ENCODE measurements around the gene TCF7L2. TPM values are rescaled to one million over a fixed set of nuclear protein-coding genes. Genes with fewer than 3 reads are reported as not detected.

The TCF7L2 gene
- polyA plus RNA-seq, 1 experiment: 6.3 TPM

DNA sequence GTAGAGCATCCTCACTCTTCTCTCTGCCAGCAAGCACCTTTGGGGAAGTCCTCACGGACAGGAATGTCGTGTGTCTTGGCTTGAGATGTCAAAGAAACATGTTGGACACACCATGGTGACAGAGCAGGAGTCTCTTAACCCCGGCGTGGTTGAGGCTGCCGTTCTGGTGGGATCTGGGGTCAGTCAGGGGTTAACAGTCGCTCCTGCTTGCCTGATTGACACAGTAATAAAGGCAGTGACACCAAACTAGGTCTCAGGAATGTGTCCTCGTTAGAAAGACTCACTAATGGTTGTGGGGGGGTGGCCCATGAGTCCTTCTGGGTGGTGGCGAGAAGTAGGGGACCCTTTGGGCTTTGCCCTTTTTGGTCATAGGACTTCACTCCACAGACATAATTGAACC lies 69.0 kb downstream of the TCF7L2 start:
- DNase-seq (ENCODE audit: low read depth, low spot score): no peak
- CTCF ChIA-PET: no interaction called here
- H3K4me3 ChIP-seq (ENCODE audit: low read depth, low read length): no peak overlapping the region
- no peaks in the 10 kb centered on the region for H3K9me3 ChIP-seq (ENCODE audit: control insufficient read depth, insufficient read depth, low read length)
- H3K27me3 ChIP-seq (ENCODE audit: control insufficient read depth, insufficient read depth, low read length): no peaks in the 10 kb centered on the region
- POLR2A ChIA-PET: no interaction called here
- no peak overlapping the region for H3K27ac ChIP-seq (ENCODE audit: low read depth, low read length)
- TF ChIP-seq CTCF (IDR thresholded peaks at IDR 0.05; ENCODE audit: low read depth, low read length): no peak

DNA sequence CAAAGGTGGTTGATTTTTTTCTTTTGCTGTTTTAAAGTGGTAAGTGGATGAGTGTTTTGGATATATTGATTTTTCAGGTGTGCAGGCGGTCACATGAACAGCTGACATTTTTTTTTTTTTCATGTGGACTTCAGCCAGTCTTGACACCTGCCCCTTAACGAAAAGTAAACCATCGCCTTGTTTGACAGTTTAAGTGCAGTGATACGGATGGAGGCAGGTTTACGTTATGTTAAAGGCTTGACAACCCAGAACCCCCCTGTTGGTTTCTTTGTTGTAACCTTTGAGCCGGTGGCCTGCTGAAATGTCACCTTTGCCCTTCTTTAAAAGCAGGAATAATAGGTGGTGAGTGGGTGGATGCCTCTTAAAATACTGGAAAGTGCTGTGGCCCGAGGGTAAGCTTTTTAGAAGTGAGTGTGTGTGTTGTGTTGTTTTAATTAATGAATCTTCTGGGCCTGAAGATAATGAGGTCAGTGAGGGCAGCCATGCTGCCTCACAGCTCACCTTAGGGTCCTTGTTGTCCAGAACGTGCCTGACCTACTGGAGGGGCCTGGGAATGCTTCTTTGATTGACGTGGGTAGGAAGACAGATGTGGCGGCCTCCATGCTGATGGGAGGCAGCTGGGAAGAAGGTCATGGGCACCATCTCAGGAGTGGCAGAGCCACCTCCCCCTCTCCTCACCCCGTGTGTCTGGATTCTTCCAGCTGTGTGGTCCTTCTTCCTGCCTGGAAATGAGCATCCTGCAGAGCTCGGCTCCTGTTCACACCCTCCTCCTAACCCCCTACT lies 69.8 kb downstream of the TCF7L2 start:
- DNase-seq (ENCODE audit: low read depth, low spot score): no peak
- H3K27ac ChIP-seq (ENCODE audit: low read depth, low read length): no peak overlapping the region
- no peak for TF ChIP-seq CTCF (IDR thresholded peaks at IDR 0.05; ENCODE audit: low read depth, low read length)
- no peaks in the 10 kb centered on the region for H3K9me3 ChIP-seq (ENCODE audit: control insufficient read depth, insufficient read depth, low read length)
- POLR2A ChIA-PET: no interaction called here
- no peak overlapping the region for H3K4me3 ChIP-seq (ENCODE audit: low read depth, low read length)
- CTCF ChIA-PET: interaction anchor here (0.7 kb wide), 1 partner anchor 46 kb away, joined by 3 read pairs; no protein-coding TSS in a partner anchor
- H3K27me3 ChIP-seq (ENCODE audit: control insufficient read depth, insufficient read depth, low read length): no peaks in the 10 kb centered on the region

DNA sequence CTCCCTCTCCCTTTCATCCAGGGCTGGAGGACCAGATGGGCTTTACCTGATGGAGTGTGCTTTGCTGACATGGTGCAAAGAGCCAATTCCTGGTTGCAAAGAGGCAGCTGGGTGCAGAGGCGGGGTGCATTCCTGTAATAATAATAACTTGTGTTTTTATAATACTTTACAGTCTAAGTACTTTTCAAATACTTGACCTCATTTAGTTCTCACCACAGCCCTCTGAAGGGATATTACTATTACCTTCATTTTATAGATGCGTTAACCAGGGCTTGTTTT lies 70.4 kb downstream of the TCF7L2 start:
- Histone ChIP-seq H3K9me3 (ENCODE audit: control insufficient read depth, insufficient read depth, low read length) (no peaks in the 10 kb centered on the region), H3K4me3 (ENCODE audit: low read depth, low read length) (no peak overlapping the region), H3K27ac (ENCODE audit: low read depth, low read length) (no peak overlapping the region), H3K27me3 (ENCODE audit: control insufficient read depth, insufficient read depth, low read length) (no peaks in the 10 kb centered on the region)
- no peak for DNase-seq (ENCODE audit: low read depth, low spot score)
- ChIA-PET CTCF (interaction anchor here (0.7 kb wide), 1 partner anchor 47 kb away, joined by 3 read pairs; no protein-coding TSS in a partner anchor), POLR2A (no interaction called here)
- TF ChIP-seq CTCF (IDR thresholded peaks at IDR 0.05; ENCODE audit: low read depth, low read length): no peak

DNA sequence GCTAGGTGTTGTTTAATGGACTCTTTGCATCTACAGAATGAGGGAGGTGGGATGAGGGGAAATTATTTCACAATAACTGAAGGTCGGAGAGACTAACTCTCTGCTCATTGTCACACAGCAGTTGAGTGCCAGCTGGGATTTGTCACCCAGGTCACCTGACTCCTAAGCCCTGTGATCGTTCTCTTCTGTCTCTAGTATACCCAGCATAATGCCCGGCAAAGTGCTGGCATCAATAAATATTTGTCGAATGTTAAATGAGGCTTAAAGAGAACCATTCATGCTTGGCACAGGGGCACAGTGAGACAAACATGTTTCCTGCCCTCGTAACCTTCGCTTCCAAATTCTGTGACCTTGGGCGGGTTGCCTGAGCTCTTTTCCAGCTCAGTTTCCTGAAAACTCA lies 70.8 kb downstream of the TCF7L2 start:
- H3K4me3 ChIP-seq (ENCODE audit: low read depth, low read length): no peak overlapping the region
- no peaks in the 10 kb centered on the region for H3K9me3 ChIP-seq (ENCODE audit: control insufficient read depth, insufficient read depth, low read length)
- no peaks in the 10 kb centered on the region for H3K27me3 ChIP-seq (ENCODE audit: control insufficient read depth, insufficient read depth, low read length)
- CTCF ChIA-PET: no interaction called here
- H3K27ac ChIP-seq (ENCODE audit: low read depth, low read length): no peak overlapping the region
- DNase-seq (ENCODE audit: low read depth, low spot score): no peak
- POLR2A ChIA-PET: no interaction called here
- no peak for TF ChIP-seq CTCF (IDR thresholded peaks at IDR 0.05; ENCODE audit: low read depth, low read length)

DNA sequence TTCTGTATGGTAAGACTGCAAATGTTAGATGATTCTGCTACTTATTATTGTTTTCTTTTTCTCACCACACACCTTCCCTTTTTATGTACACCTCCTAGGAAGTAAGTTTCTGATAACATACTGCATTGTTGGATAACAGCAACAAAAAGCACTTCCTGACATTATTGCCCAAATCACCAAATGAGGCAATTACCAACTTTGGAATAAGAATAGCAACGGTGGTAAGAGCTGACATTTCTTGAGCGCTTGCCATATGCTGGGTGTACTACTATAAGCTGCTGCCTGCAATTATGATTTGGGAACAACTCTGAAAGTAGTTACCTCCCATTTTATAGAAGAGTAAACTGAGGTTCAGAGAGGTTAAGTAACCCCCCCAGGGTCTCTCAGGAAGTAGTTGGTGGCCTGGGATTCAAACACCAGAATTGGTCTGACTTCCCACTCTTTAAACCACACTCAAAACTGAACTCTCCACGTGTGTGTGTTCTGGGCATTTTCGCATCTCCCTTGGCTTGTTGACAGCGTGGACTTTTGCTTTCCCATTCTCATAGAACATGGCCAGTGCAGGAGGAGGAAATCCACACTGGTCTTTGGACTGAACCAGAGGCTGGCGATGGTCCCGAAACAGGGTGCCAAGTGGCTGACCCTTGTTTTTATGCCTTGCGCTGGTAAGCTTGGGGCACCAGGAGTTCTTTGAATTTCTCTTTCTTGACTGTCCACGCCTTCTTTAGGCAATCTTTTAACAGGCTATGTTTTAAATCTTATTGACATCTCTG lies 71.4 kb downstream of the TCF7L2 start:
- TF ChIP-seq CTCF (IDR thresholded peaks at IDR 0.05; ENCODE audit: low read depth, low read length): no peak

More for the DNA sequence above, 71.4 kb downstream of the TCF7L2 start:
- ChIA-PET POLR2A (no interaction called here), CTCF (no interaction called here)
- no peak for DNase-seq (ENCODE audit: low read depth, low spot score)
- no peak overlapping the region for H3K4me3 ChIP-seq (ENCODE audit: low read depth, low read length)
- no peak overlapping the region for H3K27ac ChIP-seq (ENCODE audit: low read depth, low read length)
- H3K27me3 ChIP-seq (ENCODE audit: control insufficient read depth, insufficient read depth, low read length): no peaks in the 10 kb centered on the region
- H3K9me3 ChIP-seq (ENCODE audit: control insufficient read depth, insufficient read depth, low read length): no peaks in the 10 kb centered on the region
